ENCODE results near the gene DENND4B. TPM values are rescaled to one million over a fixed set of nuclear protein-coding genes. Genes with fewer than 3 reads are reported as not detected.

DENND4B gene
- total RNA-seq, 2 donors from 2014 or later: 22.0 to 26.6 TPM

DNA sequence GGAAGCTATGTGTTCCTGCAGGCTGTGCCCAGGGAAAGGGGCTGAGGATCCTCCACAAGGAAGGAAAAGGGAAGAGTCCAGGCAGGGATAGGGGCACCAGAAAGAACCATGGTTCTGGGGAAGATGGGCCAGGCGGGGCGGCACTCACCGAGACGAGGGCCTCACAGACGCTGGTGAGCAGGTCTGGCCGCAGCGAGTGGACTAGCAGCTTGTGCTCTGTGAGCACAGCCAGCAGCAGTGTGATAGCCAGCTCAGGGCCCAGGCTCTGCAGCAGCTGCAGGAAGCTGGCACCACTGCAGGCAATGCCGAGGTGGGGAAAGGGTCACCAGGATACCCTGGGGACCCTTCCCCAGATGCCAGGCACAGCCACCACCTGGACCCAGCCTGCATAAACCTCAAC, 5.8 kb downstream of the DENND4B start:
- no peak overlapping the region for H3K27ac ChIP-seq
- H3K4me1 ChIP-seq: peaks cover 0 to 26% of the 10 kb centered on the region in 2 donors
- DNase-seq (ENCODE audit: low spot score): no peak
- peaks cover 58% of the 10 kb centered on the region for H3K36me3 ChIP-seq
- H3K9me3 ChIP-seq: no peaks in the 10 kb centered on the region
- H3K4me3 ChIP-seq: no peak overlapping the region
- TF ChIP-seq, protein P1, sequence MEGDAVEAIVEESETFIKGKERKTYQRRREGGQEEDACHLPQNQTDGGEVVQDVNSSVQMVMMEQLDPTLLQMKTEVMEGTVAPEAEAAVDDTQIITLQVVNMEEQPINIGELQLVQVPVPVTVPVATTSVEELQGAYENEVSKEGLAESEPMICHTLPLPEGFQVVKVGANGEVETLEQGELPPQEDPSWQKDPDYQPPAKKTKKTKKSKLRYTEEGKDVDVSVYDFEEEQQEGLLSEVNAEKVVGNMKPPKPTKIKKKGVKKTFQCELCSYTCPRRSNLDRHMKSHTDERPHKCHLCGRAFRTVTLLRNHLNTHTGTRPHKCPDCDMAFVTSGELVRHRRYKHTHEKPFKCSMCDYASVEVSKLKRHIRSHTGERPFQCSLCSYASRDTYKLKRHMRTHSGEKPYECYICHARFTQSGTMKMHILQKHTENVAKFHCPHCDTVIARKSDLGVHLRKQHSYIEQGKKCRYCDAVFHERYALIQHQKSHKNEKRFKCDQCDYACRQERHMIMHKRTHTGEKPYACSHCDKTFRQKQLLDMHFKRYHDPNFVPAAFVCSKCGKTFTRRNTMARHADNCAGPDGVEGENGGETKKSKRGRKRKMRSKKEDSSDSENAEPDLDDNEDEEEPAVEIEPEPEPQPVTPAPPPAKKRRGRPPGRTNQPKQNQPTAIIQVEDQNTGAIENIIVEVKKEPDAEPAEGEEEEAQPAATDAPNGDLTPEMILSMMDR (IDR thresholded peaks at IDR 0.05): no peak
- no peaks in the 10 kb centered on the region for H3K27me3 ChIP-seq

DNA sequence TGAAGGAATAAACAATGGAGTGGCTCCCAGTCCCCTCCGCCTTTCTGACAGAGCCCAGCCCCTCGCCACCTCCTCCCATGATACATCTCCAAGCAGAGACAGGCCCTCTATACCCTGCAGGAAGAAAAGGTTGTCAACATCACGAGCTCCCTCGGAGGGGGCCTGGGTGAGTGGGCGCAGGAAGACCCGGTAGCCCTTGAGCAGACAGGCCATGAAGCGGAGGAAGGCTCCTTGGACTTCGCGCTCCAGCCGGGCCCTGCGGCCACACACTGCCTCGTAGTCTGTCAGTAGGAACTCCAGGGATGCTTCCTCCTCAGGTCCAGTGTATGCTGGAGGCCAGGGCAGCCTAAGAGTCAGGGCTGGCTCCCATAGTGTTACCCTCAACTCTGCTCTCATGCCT, 7.0 kb downstream of the DENND4B start:
- H3K27me3 ChIP-seq: no peaks in the 10 kb centered on the region
- peaks cover 71% of the 10 kb centered on the region for H3K36me3 ChIP-seq
- DNase-seq (ENCODE audit: low spot score): no peak
- peaks cover 0 to 15% of the 10 kb centered on the region in 2 donors for H3K4me1 ChIP-seq
- no peak overlapping the region for H3K4me3 ChIP-seq
- H3K9me3 ChIP-seq: no peaks in the 10 kb centered on the region
- TF ChIP-seq, protein P1 (IDR thresholded peaks at IDR 0.05): no peak
- H3K27ac ChIP-seq: no peak overlapping the region

DNA sequence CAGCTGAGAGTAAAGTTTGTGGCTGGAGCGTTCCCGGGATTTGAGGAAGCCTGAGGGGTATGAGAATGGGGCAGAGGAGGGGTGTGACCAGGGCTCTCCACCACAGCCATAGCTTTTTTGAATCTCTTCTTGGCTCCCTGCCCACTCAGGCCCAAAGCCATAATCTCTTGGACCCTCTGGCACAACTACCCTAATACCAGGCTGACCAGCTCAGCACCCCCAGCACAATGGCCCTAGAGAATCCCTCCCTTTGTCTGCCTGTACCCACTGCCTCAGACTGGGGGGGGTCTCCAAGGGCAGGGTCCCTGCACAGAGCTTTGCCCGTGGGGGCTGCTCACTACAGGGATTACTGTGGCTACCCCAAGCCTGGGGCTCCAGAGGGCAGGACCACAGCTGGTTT, 7.5 kb downstream of the DENND4B start:
- TF ChIP-seq, protein P1 (IDR thresholded peaks at IDR 0.05): no peak
- DNase-seq (ENCODE audit: low spot score): no peak
- H3K27me3 ChIP-seq: no peaks in the 10 kb centered on the region
- H3K36me3 ChIP-seq: peaks cover 74% of the 10 kb centered on the region
- no peaks in the 10 kb centered on the region for H3K9me3 ChIP-seq
- H3K27ac ChIP-seq: no peak overlapping the region
- H3K4me1 ChIP-seq: peaks cover 0 to 10% of the 10 kb centered on the region in 2 donors
- H3K4me3 ChIP-seq: no peak overlapping the region

DNA sequence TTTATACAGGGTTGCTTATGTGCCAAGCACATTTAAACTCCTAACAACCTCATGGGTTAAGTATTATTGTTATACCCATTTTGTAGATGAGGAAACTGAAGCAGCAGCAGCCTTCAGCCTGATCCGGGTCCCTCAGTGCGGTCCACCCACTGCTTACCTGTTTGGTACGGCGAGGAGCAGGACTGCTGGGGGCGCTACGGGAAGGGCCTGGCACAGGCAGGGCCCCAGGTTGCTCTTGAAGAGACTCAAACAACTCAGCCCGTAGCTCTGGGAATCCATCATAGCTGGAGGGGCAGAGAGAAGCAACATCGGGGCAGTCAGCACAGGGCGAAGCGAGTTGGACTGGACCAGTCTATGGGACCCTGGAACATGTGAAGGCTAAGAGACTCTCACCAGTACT, 9.2 kb downstream of the DENND4B start:
- DNase-seq (ENCODE audit: low spot score): no peak
- Histone ChIP-seq H3K4me1 (no peaks in the 10 kb centered on the region), H3K36me3 (peaks cover 82% of the 10 kb centered on the region), H3K27ac (no peak overlapping the region), H3K27me3 (no peaks in the 10 kb centered on the region), H3K4me3 (no peak overlapping the region), H3K9me3 (no peaks in the 10 kb centered on the region)
- TF ChIP-seq, protein P1 (IDR thresholded peaks at IDR 0.05): no peak

DNA sequence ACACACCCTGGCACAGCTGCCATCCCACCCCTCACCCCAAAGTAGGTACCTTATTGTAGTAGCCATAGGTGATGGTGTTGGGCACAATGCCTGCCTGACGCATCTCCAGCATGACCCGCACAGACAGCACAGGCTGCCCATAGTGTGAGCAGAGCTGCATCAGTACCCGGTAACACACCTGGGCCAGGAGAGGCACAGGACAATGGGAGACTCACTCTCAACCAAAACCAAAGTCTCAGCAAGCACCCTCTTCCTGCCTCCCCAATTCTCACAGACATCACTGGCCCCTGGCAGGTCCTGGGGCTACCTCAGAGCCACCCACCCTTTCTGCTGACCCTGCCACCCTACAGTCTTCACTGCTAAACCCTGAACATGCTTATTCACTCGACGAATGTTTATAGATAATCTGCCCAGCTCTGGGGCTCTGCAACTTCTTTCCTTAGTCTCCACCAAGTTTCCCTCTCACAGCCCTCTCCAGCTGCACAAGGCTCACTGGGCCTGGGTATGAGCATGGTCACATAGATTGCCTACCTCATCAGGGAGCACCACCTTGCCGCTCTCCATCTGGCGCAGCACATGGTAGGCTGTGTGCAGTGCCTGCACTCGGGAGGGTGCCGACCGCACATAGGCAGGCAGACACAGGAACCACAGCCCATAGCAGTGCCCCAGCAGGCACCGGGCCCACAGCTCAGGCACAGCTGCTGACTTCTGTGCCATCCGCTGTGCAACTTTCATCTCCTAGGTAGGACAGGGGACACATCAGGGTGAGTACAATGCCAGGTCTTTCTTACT, 10.3 kb downstream of the DENND4B start:
- peaks cover 83% of the 10 kb centered on the region for H3K36me3 ChIP-seq
- H3K4me1 ChIP-seq: no peaks in the 10 kb centered on the region
- TF ChIP-seq, protein P1 (IDR thresholded peaks at IDR 0.05): no peak
- H3K27me3 ChIP-seq: no peaks in the 10 kb centered on the region
- H3K4me3 ChIP-seq: no peak overlapping the region
- H3K9me3 ChIP-seq: no peaks in the 10 kb centered on the region
- DNase-seq (ENCODE audit: low spot score): no peak
- H3K27ac ChIP-seq: no peak overlapping the region

DNA sequence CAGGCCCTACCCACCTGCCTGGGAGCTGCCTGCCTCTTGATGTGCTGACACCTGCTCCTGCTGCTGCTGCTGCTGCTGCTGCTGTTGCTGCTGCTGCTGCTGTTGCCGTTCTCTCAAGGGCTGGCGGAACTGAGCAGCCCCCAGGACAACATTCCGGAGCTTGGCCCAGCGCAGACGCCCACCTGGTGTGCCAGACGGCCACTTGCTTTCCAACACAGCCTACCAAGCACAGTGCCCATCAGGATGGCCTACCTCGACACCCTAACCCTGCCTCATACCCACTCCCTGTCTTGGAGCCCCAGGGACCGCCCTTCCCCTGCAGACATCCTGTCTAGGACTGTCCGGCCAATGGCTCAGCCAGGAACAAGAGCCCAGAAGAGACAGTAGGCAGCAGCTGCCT, 11.8 kb downstream of the DENND4B start:
- H3K4me1 ChIP-seq: no peaks in the 10 kb centered on the region
- H3K27ac ChIP-seq: no peak overlapping the region
- TF ChIP-seq, protein P1 (IDR thresholded peaks at IDR 0.05): no peak
- peaks cover 82% of the 10 kb centered on the region for H3K36me3 ChIP-seq
- no peaks in the 10 kb centered on the region for H3K9me3 ChIP-seq
- H3K27me3 ChIP-seq: no peaks in the 10 kb centered on the region
- no peak overlapping the region for H3K4me3 ChIP-seq
- no peak for DNase-seq (ENCODE audit: low spot score)
